Activated T-helper 1 cell treated with Interleukin-2 at 50 U/mL for 16 hours (primary cell): ENCODE results near the gene ZNF446.
A peak's percentile ranks its signal among the peaks of the same experiment; 100 is the strongest.
"Not testable (repeated sequence)": the region's sequence is repeated elsewhere in the genome, so short reads cannot be mapped to it uniquely, and the experiment has no call there.

Source experiments
- DNase-seq: peaks from one replicate; pipeline ENCODE4 v3.0.0-alpha.2; 2020; ENCODE audit warnings: low read depth

The ZNF446 gene

GRCh38 chr19:58470837-58471543, 5.2 kb upstream of the ZNF446 start:
- DNase-seq = not testable (repeated sequence)

- DNase-seq = no peak
Measured at GRCh38 chr19:58471736-58472135, 4.4 kb upstream of the ZNF446 start.

GRCh38 chr19:58473775-58474174, 2.4 kb upstream of the ZNF446 start:
- DNase-seq = no peak

GRCh38 chr19:58474291-58474996, 1.7 kb upstream of the ZNF446 start:
- DNase-seq = no peak

GRCh38 chr19:58474997-58475713, 997 bp upstream of the ZNF446 start:
- no peak for DNase-seq

GRCh38 chr19:58476498-58477015, 405 bp downstream of the ZNF446 start:
- DNase-seq = no peak

- no peak for DNase-seq
Measured at GRCh38 chr19:58477130-58477529, 978 bp downstream of the ZNF446 start.

GRCh38 chr19:58477871-58478270, 1.7 kb downstream of the ZNF446 start:
- DNase-seq = no peak

- DNase-seq = no peak
Measured at GRCh38 chr19:58479303-58479702, 3.2 kb downstream of the ZNF446 start.

- no peak for DNase-seq
Measured at GRCh38 chr19:58479736-58480480, 3.8 kb downstream of the ZNF446 start.

- DNase-seq = no peak
Measured at GRCh38 chr19:58480481-58480830, 4.3 kb downstream of the ZNF446 start.

- DNase-seq = no peak
Measured at GRCh38 chr19:58480831-58481230, 4.7 kb downstream of the ZNF446 start.

GRCh38 chr19:58482372-58482771, 6.2 kb downstream of the ZNF446 start:
- DNase-seq = no peak

GRCh38 chr19:58483776-58484175, 7.6 kb downstream of the ZNF446 start:
- DNase-seq = no peak

- not testable (repeated sequence) for DNase-seq
Measured at GRCh38 chr19:58484349-58484748, 8.2 kb downstream of the ZNF446 start.

GRCh38 chr19:58491393-58491792, 15.2 kb downstream of the ZNF446 start:
- DNase-seq = no peak

GRCh38 chr19:58492265-58492664, 16.1 kb downstream of the ZNF446 start:
- DNase-seq = no peak

- DNase-seq = no peak
Measured at GRCh38 chr19:58497634-58498170, 21.6 kb downstream of the ZNF446 start.

- no peak for DNase-seq
Measured at GRCh38 chr19:58498316-58499020, 22.3 kb downstream of the ZNF446 start.

- peak; percentile 82 for DNase-seq
Measured at GRCh38 chr19:58499021-58499927, 23.1 kb downstream of the ZNF446 start.
